HG02981 (cell line): ENCODE measurements around the gene BMS1.
"Not testable (repeated sequence)": the region's sequence is repeated elsewhere in the genome, so short reads cannot be mapped to it uniquely, and the experiment has no call there.

Source experiments
- ATAC-seq: cut with Tn5 transposase; IDR thresholded peaks from one replicate; pipeline ENCODE4 v1.9.1; 2021; ENCODE audit warnings: mild to moderate bottlenecking, moderate library complexity; ENCODE audit not compliant: unreplicated experiment

The BMS1 gene

GRCh38 chr10:42865716-42866114 is 83.1 kb downstream of the BMS1 start:
- ATAC-seq, result no peak

GRCh38 chr10:42866115-42866995 is 83.8 kb downstream of the BMS1 start:
- no peak for ATAC-seq

- ATAC-seq, result no peak
Measured at GRCh38 chr10:42867571-42867970, 85.0 kb downstream of the BMS1 start.

- no peak for ATAC-seq
Measured at GRCh38 chr10:42868530-42868929, 85.9 kb downstream of the BMS1 start.

GRCh38 chr10:42869977-42870350 is 87.4 kb downstream of the BMS1 start:
- no peak for ATAC-seq

GRCh38 chr10:42871138-42871641 is 88.6 kb downstream of the BMS1 start:
- not testable (repeated sequence) for ATAC-seq

GRCh38 chr10:42871823-42872222 is 89.2 kb downstream of the BMS1 start:
- ATAC-seq, result no peak

- no peak for ATAC-seq
Measured at GRCh38 chr10:42872865-42873435, 90.4 kb downstream of the BMS1 start.

GRCh38 chr10:42874713-42875387 is 92.3 kb downstream of the BMS1 start:
- ATAC-seq, result no peak

GRCh38 chr10:42875388-42875755 is 92.8 kb downstream of the BMS1 start:
- ATAC-seq, result no peak

- ATAC-seq, result no peak
Measured at GRCh38 chr10:42875798-42876341, 93.3 kb downstream of the BMS1 start.

GRCh38 chr10:42876476-42876875 is 93.9 kb downstream of the BMS1 start:
- no peak for ATAC-seq

GRCh38 chr10:42876945-42877344 is 94.3 kb downstream of the BMS1 start:
- no peak for ATAC-seq

GRCh38 chr10:42877496-42878030 is 95.0 kb downstream of the BMS1 start:
- no peak for ATAC-seq

- no peak for ATAC-seq
Measured at GRCh38 chr10:42878134-42878820, 95.7 kb downstream of the BMS1 start.

GRCh38 chr10:42878821-42879195 is 96.2 kb downstream of the BMS1 start:
- ATAC-seq, result no peak

- ATAC-seq, result no peak
Measured at GRCh38 chr10:42879380-42880254, 97.0 kb downstream of the BMS1 start.

GRCh38 chr10:42880255-42880620 is 97.6 kb downstream of the BMS1 start:
- ATAC-seq, result no peak

GRCh38 chr10:42882597-42882996 is 100.0 kb downstream of the BMS1 start:
- no peak for ATAC-seq
